Measurements from ENCODE around the gene DOCK2. TPM values are rescaled to one million over a fixed set of nuclear protein-coding genes. Genes with fewer than 3 reads are reported as not detected.

The DOCK2 gene
- total and polyA plus RNA-seq, 2 of the 8 experiments (the other 6 are each of a cell fraction or from before 2014, with no cell fraction given), result 3.9 to 5.7 TPM

GRCh38 chr5:170000155-170000554 lies 363.1 kb downstream of the DOCK2 start (continued):
- no peak for TF ChIP-seq RAD21 (IDR thresholded peaks at IDR 0.05 in 1 of 2, conservative IDR thresholded peaks at IDR 0.05 in 1 of 2; ENCODE audit: low read depth in 2 of 2, low read length in 2 of 2)
